Neural progenitor cell (in vitro differentiated cells): ENCODE results near the gene BCS1L. TPM values are rescaled to one million over a fixed set of nuclear protein-coding genes. Genes with fewer than 3 reads are reported as not detected.

Source experiments
- DNase-seq: peaks from one replicate; pipeline ENCODE4 v3.0.0-alpha.2; 2016; ENCODE audit warnings: low spot score
- H2AFZ ChIP-seq: fragments of 200-600 bp; sonication (generic); replicated peaks from 2 replicates; pipeline ENCODE4 v1.6.1; 2016; ENCODE audit warnings: antibody characterized with exemption
- H3F3A ChIP-seq: fragments of 200-600 bp; sonication (generic); 2 replicates; pipeline ENCODE4 v1.6.1; 2016; ENCODE audit warnings: antibody characterized with exemption, low read depth
- H3K27ac ChIP-seq: fragments of 200-600 bp; sonication (generic); 2 replicates; pipeline ENCODE4 v1.5.1; 2016; ENCODE audit warnings: mild to moderate bottlenecking
- H3K27me3 ChIP-seq: fragments of 200-600 bp; sonication (generic); 2 replicates; pipeline ENCODE4 v1.6.1; 2016; ENCODE audit warnings: mild to moderate bottlenecking, moderate library complexity
- H3K36me3 ChIP-seq: fragments of 200-600 bp; sonication (generic); 2 replicates; pipeline ENCODE4 v1.5.1; 2016
- H3K4me1 ChIP-seq: fragments of 200-600 bp; sonication (generic); 2 replicates; pipeline ENCODE4 v1.6.1; 2016; ENCODE audit warnings: mixed run types
- H3K4me2 ChIP-seq: fragments of 200-600 bp; sonication (generic); 2 replicates; pipeline ENCODE4 v1.6.1; 2016
- H3K4me3 ChIP-seq: fragments of 200-600 bp; sonication (generic); 2 replicates; pipeline ENCODE4 v1.5.1; 2016
- H3K79me2 ChIP-seq: fragments of 200-600 bp; sonication (generic); 2 replicates; pipeline ENCODE4 v1.6.1; 2016; ENCODE audit warnings: low read depth
- H3K9ac ChIP-seq: fragments of 200-600 bp; sonication (generic); 2 replicates; pipeline ENCODE4 v1.6.1; 2016
- H3K9me3 ChIP-seq: fragments of 200-600 bp; sonication (generic); 2 replicates; pipeline ENCODE4 v1.5.1; 2016; ENCODE audit warnings: low read depth
- H4K20me1 ChIP-seq: fragments of 200-600 bp; sonication (generic); 2 replicates; pipeline ENCODE4 v1.6.1; 2016; ENCODE audit warnings: low read depth
- H3K27ac Mint-ChIP-seq: 3 replicates; pipeline ENCODE4 v1.8.0; 2021; ENCODE audit warnings: mixed read lengths
- H3K27me3 Mint-ChIP-seq: 2 replicates; pipeline ENCODE4 v1.8.0; 2022; ENCODE audit warnings: low read depth, mild to moderate bottlenecking, inconsistent platforms, moderate library complexity, mixed read lengths; ENCODE audit not compliant: insufficient read depth
- H3K36me3 Mint-ChIP-seq: 3 replicates; pipeline ENCODE4 v1.8.0; 2021; ENCODE audit warnings: mixed read lengths
- H3K4me1 Mint-ChIP-seq: 3 replicates; pipeline ENCODE4 v1.8.0; 2021; ENCODE audit warnings: mixed read lengths
- H3K4me3 Mint-ChIP-seq: 3 replicates; pipeline ENCODE4 v1.8.0; 2021; ENCODE audit warnings: mild to moderate bottlenecking, moderate library complexity, mixed read lengths
- H3K9me3 Mint-ChIP-seq: 3 replicates; pipeline ENCODE4 v1.8.0; 2020; ENCODE audit warnings: mixed read lengths
- CTCF ChIP-seq: fragments of 200-600 bp; sonication (generic); IDR thresholded peaks from 2 replicates; pipeline ENCODE4 v1.5.1; 2017; ENCODE audit warnings: antibody characterized with exemption, mild to moderate bottlenecking
- EZH2 ChIP-seq: fragments of 200-600 bp; sonication (generic); IDR thresholded peaks from 2 replicates; pipeline ENCODE4 v1.6.1; 2017; ENCODE audit warnings: antibody characterized with exemption, mild to moderate bottlenecking, moderate library complexity
- EZH2phosphoT487 ChIP-seq: fragments of 200-600 bp; sonication (generic); IDR thresholded peaks from 2 replicates; pipeline ENCODE4 v1.6.1; 2017; ENCODE audit warnings: antibody characterized with exemption
- total RNA-seq: library from RNA; depleted of rRNA; stranded (reverse); fragments of >200 nt; gene quantifications from 2 replicates; pipeline ENCODE4 v1.2.3, GENCODE V29; 2015; ENCODE audit warnings: low replicate concordance

BCS1L gene
- total RNA-seq, 1 donor from 2014 or later: 38.3 TPM

- no peaks in the 10 kb centered on the region for H3K27me3 ChIP-seq
- H3K4me1 Mint-ChIP-seq: peaks cover 21% of the 10 kb centered on the region
- H3K9me3 ChIP-seq: no peaks in the 10 kb centered on the region
- peaks cover 9% of the 10 kb centered on the region for H3F3A ChIP-seq
- no peak overlapping the region for H2AFZ ChIP-seq
- peaks cover 9% of the 10 kb centered on the region for H3K27me3 Mint-ChIP-seq
- peak overlapping the region; percentile 31 for H3K4me3 Mint-ChIP-seq
- H3K9me3 Mint-ChIP-seq: no peaks in the 10 kb centered on the region
- H3K4me2 ChIP-seq: no peak overlapping the region
- no peak overlapping the region for H3K27ac Mint-ChIP-seq
- no peak for DNase-seq
- H4K20me1 ChIP-seq: no peaks in the 10 kb centered on the region
- H3K36me3 Mint-ChIP-seq: peaks cover 24% of the 10 kb centered on the region
- H3K4me1 ChIP-seq: peaks cover 3% of the 10 kb centered on the region
- TF ChIP-seq EZH2phosphoT487 (no peak), CTCF (no peak), EZH2 (no peak)
- no peak overlapping the region for H3K27ac ChIP-seq
- no peak overlapping the region for H3K9ac ChIP-seq
- H3K36me3 ChIP-seq: peaks cover 2% of the 10 kb centered on the region
- peaks cover 21% of the 10 kb centered on the region for H3K79me2 ChIP-seq
- no peak overlapping the region for H3K4me3 ChIP-seq
Observed at GRCh38 chr2:218662827-218663226, 3.3 kb downstream of the BCS1L start.

GRCh38 chr2:218663901-218664300 is 4.4 kb downstream of the BCS1L start:
- TF ChIP-seq EZH2: no peak
- TF ChIP-seq EZH2phosphoT487: no peak
- TF ChIP-seq CTCF: no peak
- peaks cover 11% of the 10 kb centered on the region for H3K4me1 Mint-ChIP-seq
- Histone ChIP-seq H3K27me3 (no peaks in the 10 kb centered on the region), H3K4me3 (no peak overlapping the region), H4K20me1 (no peaks in the 10 kb centered on the region), H3K4me2 (no peak overlapping the region), H3F3A (peaks cover under 1% of the 10 kb centered on the region), H2AFZ (no peak overlapping the region), H3K9me3 (no peaks in the 10 kb centered on the region), H3K79me2 (peaks cover 14% of the 10 kb centered on the region), H3K4me1 (peaks cover 3% of the 10 kb centered on the region), H3K36me3 (no peaks in the 10 kb centered on the region), H3K27ac (no peak overlapping the region), H3K9ac (no peak overlapping the region)
- H3K27ac Mint-ChIP-seq: no peak overlapping the region
- H3K4me3 Mint-ChIP-seq: no peak overlapping the region
- H3K36me3 Mint-ChIP-seq: peaks cover 24% of the 10 kb centered on the region
- no peak for DNase-seq
- H3K27me3 Mint-ChIP-seq: peaks cover 8% of the 10 kb centered on the region
- no peaks in the 10 kb centered on the region for H3K9me3 Mint-ChIP-seq

GRCh38 chr2:218664653-218665052 is 5.2 kb downstream of the BCS1L start:
- H3K4me1 ChIP-seq: peaks cover 3% of the 10 kb centered on the region
- no peaks in the 10 kb centered on the region for H3F3A ChIP-seq
- Mint-ChIP-seq H3K27me3 (peaks cover 5% of the 10 kb centered on the region), H3K27ac (no peak overlapping the region), H3K4me1 (peaks cover 8% of the 10 kb centered on the region), H3K9me3 (no peaks in the 10 kb centered on the region), H3K4me3 (no peak overlapping the region), H3K36me3 (peaks cover 21% of the 10 kb centered on the region)
- peaks cover 17% of the 10 kb centered on the region for H3K79me2 ChIP-seq
- no peaks in the 10 kb centered on the region for H4K20me1 ChIP-seq
- H2AFZ ChIP-seq: no peak overlapping the region
- H3K27me3 ChIP-seq: no peaks in the 10 kb centered on the region
- H3K4me2 ChIP-seq: no peak overlapping the region
- no peak overlapping the region for H3K9ac ChIP-seq
- TF ChIP-seq EZH2phosphoT487: no peak
- TF ChIP-seq CTCF: no peak
- TF ChIP-seq EZH2: no peak
- DNase-seq: no peak
- no peak overlapping the region for H3K27ac ChIP-seq
- no peaks in the 10 kb centered on the region for H3K9me3 ChIP-seq
- no peaks in the 10 kb centered on the region for H3K36me3 ChIP-seq
- no peak overlapping the region for H3K4me3 ChIP-seq
